ENCODE data around the gene RAD51B.

DNA sequence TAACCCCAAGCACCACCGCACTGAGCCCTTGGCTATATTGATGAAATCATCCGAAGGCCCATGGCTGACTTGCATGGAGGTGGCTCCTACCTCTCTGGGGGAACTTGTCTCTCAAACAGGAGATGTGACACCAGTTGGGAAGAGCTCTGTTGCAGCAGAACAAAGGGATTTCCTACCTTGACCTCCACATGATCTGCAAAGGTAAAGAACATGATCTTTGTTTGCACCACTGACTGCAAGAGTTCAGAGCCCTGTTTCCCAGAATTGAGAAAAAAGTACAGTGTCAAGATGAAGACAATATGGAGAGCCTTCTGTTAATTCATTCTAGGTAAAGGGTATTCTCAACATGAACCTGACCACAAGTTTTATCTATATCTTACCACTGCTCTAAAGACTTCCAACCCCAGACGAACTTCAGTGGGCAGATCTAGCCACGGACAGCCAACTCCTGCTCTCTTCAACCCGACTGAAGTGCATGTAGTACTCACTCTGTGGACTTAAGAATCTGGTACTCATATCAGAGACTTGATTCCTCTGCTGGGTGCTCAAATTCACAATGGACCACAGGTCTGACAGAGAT is 35.2 kb upstream of the RAD51B start:
- TF ChIP-seq, protein P1, sequence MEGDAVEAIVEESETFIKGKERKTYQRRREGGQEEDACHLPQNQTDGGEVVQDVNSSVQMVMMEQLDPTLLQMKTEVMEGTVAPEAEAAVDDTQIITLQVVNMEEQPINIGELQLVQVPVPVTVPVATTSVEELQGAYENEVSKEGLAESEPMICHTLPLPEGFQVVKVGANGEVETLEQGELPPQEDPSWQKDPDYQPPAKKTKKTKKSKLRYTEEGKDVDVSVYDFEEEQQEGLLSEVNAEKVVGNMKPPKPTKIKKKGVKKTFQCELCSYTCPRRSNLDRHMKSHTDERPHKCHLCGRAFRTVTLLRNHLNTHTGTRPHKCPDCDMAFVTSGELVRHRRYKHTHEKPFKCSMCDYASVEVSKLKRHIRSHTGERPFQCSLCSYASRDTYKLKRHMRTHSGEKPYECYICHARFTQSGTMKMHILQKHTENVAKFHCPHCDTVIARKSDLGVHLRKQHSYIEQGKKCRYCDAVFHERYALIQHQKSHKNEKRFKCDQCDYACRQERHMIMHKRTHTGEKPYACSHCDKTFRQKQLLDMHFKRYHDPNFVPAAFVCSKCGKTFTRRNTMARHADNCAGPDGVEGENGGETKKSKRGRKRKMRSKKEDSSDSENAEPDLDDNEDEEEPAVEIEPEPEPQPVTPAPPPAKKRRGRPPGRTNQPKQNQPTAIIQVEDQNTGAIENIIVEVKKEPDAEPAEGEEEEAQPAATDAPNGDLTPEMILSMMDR (IDR thresholded peaks at IDR 0.05), result no peak
- TF ChIP-seq POLR2A (IDR thresholded peaks at IDR 0.05) (no peak), POLR2AphosphoS5 (IDR thresholded peaks at IDR 0.05; ENCODE audit: insufficient read depth in 1 of 2, low read depth in 1 of 2) (no peak)

Measured in vagina (tissue), 2 donors.